GM12864 (cell line): ENCODE data around the gene TTK.
A peak's percentile ranks its signal among the peaks of the same experiment; 100 is the strongest.

Experiments
- DNase-seq: peaks from one replicate; pipeline ENCODE4 v3.0.0-alpha.2; 2011; ENCODE audit warnings: low read depth
- H3K4me3 ChIP-seq: 2 replicates; pipeline ENCODE4 v1.5.1; 2011; ENCODE audit warnings: mild to moderate bottlenecking, low read depth, low read length, control low read depth
- CTCF ChIP-seq: IDR thresholded peaks from 2 replicates; pipeline ENCODE4 v1.5.1; 2011; ENCODE audit warnings: low read depth, mild to moderate bottlenecking, moderate library complexity, low read length, control low read depth, inconsistent platforms; ENCODE audit errors: missing control alignments

TTK gene

GRCh38 chr6:80001337-80001736, 3.1 kb upstream of the TTK start:
- TF ChIP-seq CTCF, result no peak
- no peak overlapping the region for H3K4me3 ChIP-seq
- DNase-seq, result no peak

GRCh38 chr6:80003826-80004172, 650 bp upstream of the TTK start:
- no peak for DNase-seq
- peak overlapping the region; percentile 77 for H3K4me3 ChIP-seq
- no peak for TF ChIP-seq CTCF

- no peak for DNase-seq
- H3K4me3 ChIP-seq, result peak overlapping the region; percentile 77
- no peak for TF ChIP-seq CTCF
Observed at GRCh38 chr6:80005406-80005805, 957 bp downstream of the TTK start.

GRCh38 chr6:80006541-80006940, 2.1 kb downstream of the TTK start:
- H3K4me3 ChIP-seq, result no peak overlapping the region
- no peak for TF ChIP-seq CTCF
- no peak for DNase-seq

- no peak overlapping the region for H3K4me3 ChIP-seq
- TF ChIP-seq CTCF, result no peak
- no peak for DNase-seq
Observed at GRCh38 chr6:80009531-80009930, 5.1 kb downstream of the TTK start.

- TF ChIP-seq CTCF, result no peak
- DNase-seq, result no peak
- no peak overlapping the region for H3K4me3 ChIP-seq
Observed at GRCh38 chr6:80010288-80010687, 5.8 kb downstream of the TTK start.

- no peak overlapping the region for H3K4me3 ChIP-seq
- DNase-seq, result no peak
- no peak for TF ChIP-seq CTCF
Observed at GRCh38 chr6:80015839-80016435, 11.5 kb downstream of the TTK start.
